Measurements from ENCODE around the gene TLX2.
"Not testable (repeated sequence)": the region's sequence is repeated elsewhere in the genome, so short reads cannot be mapped to it uniquely, and the experiment has no call there.

Gene TLX2

DNA sequence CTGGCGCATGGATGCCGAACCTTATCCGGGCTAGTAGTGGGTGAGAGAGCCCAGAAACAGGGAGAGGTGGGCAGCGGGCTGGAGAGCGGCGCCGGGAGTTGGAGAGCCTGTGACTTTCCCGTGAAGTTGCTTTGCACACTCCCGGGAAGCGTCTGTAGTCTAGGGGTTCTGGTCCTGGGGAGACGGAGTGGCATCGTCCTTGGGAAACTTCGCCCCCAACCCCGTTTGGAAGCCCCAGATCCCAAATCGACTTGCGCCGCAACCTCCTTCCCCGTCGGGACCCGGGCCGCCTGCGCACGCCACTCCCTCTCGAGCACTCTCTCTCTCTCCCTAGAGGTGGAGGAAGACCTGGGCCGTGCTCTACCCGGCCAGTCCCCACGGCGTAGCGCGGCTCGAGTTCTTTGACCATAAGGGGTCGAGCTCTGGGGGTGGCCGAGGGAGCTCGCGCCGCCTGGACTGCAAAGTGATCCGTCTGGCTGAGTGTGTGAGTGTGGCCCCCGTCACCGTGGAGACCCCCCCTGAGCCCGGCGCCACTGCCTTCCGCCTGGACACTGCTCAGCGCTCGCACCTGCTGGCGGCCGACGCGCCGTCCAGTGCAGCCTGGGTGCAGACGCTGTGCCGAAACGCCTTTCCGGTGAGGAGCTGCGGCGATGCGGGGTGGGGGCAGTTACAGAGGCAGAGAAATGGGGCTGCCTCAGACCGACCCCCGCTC lies 40.7 kb downstream of the TLX2 start:
- DNase-seq (ENCODE audit: low read depth) = no peak

DNA sequence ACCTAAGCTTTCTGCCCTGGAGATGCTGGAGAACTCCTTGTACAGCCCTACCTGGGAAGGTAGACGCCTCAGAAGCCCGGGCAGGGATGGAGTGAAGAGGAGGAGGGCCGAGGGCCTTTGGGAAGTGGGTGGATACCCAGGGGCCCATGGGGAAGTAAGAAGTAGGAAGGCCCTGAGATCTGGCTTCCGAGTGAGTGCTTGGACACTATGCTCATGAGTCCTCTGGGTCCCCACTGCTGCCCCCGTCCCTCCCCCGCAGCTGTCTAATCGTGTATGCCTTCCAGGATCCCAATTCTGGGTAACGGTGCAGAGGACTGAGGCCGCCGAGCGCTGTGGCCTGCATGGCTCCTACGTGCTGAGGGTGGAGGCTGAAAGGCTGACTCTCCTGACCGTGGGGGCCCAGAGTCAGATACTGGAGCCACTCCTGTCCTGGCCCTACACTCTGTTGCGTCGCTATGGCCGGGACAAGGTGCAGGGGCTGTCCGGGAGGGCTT lies 41.4 kb downstream of the TLX2 start:
- no peak for DNase-seq (ENCODE audit: low read depth)

DNA sequence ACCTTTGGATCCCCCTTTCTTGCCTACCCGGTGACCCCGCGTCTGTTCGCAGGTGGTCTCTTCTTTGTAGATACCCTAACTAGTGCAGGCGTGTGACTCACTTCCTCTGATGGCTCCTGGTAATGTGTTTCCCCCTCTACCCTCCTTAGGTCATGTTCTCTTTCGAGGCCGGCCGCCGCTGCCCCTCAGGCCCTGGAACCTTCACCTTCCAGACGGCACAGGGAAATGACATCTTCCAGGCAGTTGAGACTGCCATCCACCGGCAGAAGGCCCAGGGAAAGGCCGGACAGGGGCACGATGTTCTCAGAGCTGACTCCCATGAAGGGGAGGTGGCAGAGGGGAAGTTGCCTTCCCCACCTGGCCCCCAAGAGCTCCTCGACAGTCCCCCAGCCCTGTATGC lies 41.9 kb downstream of the TLX2 start:
- DNase-seq (ENCODE audit: low read depth) = no peak

DNA sequence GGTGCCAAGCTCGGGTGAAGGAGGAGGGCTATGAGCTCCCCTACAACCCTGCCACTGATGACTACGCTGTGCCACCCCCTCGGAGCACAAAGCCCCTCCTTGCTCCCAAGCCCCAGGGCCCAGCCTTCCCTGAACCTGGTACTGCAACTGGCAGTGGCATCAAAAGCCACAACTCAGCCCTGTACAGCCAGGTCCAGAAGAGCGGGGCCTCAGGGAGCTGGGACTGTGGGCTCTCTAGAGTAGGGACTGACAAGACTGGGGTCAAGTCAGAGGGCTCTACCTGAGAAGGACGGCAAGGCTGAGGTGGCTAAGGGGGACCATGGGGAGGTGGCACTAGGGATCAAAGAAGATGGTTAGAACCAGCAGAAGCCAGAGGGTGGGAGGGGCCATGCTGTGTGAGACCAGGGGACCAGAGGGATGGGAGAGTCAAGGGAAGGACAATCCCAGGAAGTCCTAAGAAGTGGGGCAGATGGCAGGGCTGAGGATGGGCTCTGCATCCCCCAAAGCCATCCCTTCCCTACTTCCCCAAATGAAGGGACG lies 42.7 kb downstream of the TLX2 start:
- DNase-seq (ENCODE audit: low read depth) = no peak

DNA sequence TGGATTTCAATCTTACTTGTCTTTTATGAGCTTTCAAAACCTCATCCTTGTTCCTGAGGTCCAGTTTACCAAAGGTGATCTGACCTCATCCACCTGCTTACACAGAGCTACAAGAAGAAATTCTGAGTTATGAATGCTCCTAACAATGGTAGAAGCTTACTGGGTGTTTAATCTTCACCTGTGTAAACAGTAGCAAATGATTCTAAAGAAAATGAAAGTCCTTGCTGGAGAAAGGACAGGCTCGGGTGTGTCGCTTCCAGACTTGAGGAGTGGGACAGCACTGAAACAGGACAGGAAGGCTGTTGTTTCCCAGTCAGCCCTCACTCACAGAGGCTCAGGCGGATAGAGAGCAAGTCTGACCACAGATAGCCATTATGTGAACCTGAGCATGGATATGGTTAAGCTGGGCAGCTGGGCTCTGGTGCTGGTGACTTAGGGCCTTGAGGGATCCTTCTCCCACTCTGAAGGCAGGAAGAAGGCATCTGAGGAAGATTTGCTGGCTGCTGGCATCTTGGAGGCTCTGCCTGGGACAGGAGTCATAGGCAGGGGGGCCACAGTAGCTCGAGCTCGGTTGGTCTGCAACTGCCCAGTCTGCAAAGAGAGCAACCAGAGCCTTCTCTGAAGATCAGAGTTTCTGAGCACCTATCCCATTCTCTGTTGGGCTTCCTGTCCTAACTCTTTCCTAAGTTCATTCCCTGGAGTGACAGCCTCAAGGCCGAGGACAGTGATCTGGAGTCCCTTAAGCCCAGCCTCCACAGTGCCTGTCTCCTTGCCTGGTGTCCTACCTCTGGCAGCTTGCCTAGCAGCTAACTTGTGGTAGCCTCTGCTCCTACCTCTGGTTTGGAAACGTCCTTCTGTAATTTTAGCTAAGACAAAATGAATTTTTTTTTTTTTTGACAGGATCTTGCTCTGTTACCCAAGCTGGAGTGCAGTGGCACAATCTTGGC lies 44.3 kb downstream of the TLX2 start:
- DNase-seq (ENCODE audit: low read depth) = no peak

DNA sequence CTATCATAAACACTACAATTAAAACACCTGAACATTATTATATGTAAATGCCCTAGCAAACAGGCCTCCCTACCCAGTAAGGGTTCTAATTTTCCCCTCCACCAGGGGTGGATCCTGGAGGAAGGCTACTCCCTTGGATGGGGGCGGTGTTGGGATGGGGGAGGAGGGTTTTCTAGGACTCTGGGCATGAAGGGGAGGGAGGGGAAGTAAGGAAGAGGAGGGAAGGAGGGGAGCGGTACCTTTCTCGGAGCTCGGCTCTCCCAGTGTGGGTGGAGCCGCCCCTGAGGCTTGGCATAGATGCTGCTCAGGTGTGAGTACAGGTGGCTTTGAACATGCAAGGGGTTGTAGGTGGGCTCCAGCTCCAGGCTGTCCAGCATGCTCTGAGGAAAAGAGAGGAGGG lies 45.7 kb downstream of the TLX2 start:
- DNase-seq (ENCODE audit: low read depth) = no peak

DNA sequence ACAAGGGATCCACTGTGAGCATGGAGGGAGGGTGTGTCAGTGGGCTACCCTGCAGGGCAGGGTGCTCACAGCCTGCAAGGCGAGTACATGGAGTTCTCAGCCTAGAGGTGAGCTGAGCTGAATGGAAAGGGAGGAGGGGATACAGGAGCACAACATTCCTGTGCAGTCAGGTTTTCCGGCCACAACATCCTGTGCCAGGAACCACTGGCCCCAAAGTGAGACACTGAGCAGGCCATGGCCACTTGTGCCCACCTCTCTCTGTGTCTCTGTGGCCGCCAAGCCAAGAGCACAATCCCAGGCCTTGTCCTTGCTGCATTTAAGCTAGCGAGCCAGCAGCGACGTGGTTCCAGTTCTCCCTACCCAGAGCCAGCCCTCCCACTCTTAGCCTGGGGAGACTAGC lies 46.3 kb downstream of the TLX2 start:
- DNase-seq (ENCODE audit: low read depth) = no peak

DNA sequence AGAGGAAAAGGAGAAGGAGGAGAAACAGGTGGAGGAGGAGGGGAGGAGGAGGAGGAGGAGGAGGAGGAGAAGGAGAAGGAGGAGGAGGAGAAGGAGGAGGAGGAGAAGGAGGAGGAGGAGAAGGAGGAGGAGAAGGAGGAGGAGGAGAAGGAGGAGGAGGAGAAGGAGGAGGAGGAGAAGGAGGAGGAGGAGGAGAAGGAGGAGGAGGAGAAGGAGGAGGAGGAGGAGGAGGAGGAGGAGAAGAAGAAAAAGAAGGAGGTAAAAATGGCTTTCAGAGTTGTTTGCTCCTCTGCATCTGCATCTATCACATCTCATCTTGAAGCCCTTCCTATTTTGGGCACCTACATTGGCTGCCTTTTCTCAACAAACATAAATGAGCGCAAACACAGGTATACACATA lies 46.8 kb downstream of the TLX2 start:
- DNase-seq (ENCODE audit: low read depth) = not testable (repeated sequence)

DNA sequence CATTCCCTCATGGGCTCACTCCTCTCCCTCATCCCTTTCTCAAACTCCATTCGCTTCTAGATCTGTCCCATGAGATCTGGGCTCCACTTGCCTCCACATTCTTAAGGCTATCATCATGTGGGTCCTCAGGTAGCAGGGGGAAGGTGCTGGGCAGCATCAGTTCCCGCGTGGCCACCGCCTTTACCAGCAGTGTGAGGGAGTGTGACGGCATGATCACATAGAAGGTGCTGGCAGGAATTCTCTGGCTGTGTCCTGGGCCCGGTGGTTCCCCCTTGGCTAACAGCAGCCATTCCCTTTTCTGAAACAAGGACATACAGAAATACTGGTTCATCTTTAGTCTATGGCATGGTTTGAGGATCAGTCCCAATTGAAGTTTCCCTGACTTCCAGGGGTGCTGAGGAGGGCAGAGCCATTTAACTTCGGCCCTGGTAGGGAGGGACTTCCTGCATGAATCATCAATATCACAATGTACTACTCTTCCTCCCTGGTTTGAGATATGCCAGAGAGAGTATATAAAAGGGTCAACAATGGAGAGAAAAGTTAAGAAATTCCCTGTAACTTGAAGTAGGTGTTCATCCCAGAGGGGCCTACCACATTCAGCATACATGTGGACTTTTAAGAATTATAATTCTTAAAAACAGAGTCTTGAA lies 48.0 kb downstream of the TLX2 start:
- no peak for DNase-seq (ENCODE audit: low read depth)

DNA sequence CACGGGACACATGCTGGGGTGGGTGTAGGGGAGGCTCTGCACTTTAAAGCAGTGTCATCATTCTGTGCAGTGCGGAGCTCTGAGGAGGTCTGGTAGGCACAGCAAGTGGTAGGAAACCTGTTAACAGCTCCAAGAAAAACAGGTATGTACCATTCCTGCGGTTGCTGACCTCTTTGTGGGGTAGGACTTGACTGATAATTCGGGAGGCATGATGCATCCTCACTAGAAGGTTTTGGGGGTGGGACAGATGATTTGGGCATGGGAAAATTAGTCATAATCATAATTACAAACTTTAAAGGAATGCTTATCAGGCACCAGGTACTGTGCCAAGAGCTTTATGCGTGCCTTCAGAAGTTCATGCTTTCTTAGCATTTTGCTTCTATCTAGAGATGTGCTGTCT lies 50.0 kb downstream of the TLX2 start:
- DNase-seq (ENCODE audit: low read depth) = no peak

DNA sequence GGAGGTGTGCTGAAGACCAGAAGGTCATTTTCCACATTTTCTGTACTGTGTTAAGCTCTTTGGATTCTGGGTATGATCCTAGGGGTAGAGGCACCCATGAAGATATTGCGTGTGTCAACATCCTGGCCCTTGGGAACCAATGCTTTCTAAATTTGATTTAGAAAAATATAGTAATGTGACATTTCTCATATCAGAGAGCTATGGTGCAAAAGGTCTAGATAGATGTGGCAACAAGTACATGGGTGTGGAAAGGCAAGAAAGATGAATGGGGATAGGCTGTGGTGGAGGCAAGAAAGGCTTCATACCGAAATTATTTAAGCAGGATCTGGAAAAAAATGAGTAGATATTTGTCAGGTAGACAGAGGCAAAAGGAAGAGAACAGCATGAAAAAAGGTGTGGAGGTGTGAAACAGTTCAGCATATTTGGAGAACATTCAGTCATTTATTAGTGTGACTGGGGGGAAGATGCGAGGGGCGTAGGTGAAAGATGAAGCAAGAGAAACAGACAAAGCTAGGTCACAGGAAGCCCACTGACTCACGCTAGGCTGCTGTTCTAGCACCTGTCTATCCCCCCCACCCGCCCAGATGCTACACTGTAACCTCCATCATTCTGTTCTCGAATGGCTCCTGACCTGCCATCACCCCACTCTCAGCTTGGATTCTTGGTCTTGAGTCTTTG lies 52.0 kb downstream of the TLX2 start:
- no peak for DNase-seq (ENCODE audit: low read depth)

DNA sequence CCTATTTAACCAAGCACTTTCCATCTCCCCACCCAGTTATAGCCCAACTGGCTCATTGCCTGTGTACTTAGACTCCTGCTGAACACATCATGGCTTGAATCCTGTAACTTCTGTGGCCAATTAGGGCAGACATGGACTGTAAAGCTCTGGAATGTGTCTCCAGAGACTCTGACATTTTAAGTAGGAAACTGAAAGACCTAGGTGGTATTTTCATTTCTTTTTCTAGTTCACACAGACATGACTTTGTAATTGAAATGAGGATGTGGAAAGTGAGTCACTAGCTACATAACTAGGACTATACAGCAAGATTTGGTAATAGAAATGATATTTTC lies 52.5 kb downstream of the TLX2 start:
- DNase-seq (ENCODE audit: low read depth) = no peak

Data from activated T-helper 9 cell treated with anti-CD3 and anti-CD28 coated beads, Interleukin-2, amount 50 U/mL, for 16 hours (primary cell).